A673 (cell line): Measurements from ENCODE around the gene PRR30.

ENCODE experiments used
- EZH2 ChIP-seq: fragments of 200-600 bp; sonication (generic); IDR thresholded peaks from 2 replicates; pipeline ENCODE4 v1.6.1; 2017; ENCODE audit warnings: borderline replicate concordance, low read depth, mild to moderate bottlenecking, mixed read lengths, antibody characterized with exemption, low read length; ENCODE audit not compliant: poor library complexity, severe bottlenecking
- TF ChIP-seq, protein P1 (sequence below): fragments of 300-800, 200-600 bp; sonication (generic); conservative IDR thresholded peaks from 2 replicates; pipeline ENCODE4 v1.5.1; 2017; ENCODE audit warnings: low read depth, mild to moderate bottlenecking, antibody characterized with exemption, low read length, moderate library complexity, mixed read lengths

DNA sequence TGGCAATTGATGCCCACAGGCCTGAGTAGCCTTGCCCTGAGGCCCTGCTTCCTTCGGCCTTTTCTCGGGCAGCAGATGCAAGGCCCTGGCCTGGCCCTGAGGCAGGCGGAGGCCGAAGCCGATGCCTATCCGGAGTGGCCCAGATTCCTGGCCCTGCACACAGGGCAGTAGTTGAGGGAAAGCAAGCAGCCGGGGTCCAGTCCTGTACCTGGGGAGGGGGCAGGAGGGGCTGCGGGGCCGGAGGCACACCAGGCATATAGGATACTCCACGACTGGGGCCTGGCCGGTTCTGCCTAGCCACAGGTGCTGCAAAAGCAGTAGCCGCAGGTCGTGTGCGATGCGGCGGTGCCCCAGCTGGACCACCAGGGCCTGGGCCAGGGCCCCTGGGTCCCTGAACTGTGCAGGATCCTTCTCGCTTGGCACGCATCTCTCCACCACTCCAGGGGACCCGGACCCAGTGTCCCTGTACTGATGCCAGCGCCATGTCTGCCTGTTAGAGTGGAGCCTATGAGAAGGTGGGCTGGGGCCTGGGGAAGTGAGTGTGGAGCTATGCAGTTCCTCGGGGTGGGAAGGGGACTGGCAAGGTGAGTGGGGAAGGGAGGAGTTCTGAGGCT lies 1.8 kb downstream of the PRR30 start:
- TF ChIP-seq, protein P1, sequence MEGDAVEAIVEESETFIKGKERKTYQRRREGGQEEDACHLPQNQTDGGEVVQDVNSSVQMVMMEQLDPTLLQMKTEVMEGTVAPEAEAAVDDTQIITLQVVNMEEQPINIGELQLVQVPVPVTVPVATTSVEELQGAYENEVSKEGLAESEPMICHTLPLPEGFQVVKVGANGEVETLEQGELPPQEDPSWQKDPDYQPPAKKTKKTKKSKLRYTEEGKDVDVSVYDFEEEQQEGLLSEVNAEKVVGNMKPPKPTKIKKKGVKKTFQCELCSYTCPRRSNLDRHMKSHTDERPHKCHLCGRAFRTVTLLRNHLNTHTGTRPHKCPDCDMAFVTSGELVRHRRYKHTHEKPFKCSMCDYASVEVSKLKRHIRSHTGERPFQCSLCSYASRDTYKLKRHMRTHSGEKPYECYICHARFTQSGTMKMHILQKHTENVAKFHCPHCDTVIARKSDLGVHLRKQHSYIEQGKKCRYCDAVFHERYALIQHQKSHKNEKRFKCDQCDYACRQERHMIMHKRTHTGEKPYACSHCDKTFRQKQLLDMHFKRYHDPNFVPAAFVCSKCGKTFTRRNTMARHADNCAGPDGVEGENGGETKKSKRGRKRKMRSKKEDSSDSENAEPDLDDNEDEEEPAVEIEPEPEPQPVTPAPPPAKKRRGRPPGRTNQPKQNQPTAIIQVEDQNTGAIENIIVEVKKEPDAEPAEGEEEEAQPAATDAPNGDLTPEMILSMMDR, result no peak
- no peak for TF ChIP-seq EZH2
